HG02870 (cell line): Measurements from ENCODE around the gene SLC6A8.
"Not testable (repeated sequence)": the region's sequence is repeated elsewhere in the genome, so short reads cannot be mapped to it uniquely, and the experiment has no call there.

Experiments
- ATAC-seq: cut with Tn5 transposase; IDR thresholded peaks from one replicate; pipeline ENCODE4 v1.9.1; 2021; ENCODE audit warnings: mild to moderate bottlenecking, moderate library complexity; ENCODE audit not compliant: unreplicated experiment

The SLC6A8 gene

DNA sequence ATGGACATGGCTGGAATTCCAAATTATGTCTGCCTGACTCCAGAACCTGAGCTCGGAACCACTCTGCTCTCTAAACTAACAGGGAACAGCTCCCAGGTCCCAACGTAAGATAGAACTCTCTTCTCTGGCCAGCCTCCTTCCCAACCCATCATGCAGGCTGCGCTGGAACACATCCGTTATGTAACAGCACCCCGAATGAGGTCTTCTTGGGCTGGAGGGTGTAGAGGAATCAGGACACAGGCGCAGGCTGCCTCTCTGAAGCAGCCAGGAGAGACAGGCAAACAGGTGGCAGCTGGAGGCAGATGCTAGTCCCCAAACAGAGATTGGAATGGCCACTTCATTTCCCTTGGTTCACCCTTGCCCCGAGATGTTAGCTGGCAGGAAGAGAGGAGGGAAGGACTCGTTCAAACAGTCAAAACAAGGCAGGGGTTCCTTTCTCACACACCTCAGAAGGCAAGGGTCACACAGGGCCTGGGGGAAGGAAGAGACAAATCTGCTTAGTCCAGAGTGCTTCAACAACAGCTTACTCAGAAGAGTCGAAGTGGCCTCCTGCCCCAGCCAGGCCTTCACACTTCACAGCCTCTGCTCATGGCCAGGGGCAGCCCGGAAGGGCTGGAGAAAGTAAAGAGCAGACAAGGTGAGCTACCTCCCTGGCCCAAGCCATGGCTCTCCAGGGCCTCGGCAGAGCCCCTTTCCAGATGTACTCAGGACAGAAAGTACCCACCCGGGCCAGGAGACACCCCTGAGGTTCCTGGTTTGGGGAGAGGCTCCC, 17.1 kb downstream of the SLC6A8 start:
- ATAC-seq = not testable (repeated sequence)

DNA sequence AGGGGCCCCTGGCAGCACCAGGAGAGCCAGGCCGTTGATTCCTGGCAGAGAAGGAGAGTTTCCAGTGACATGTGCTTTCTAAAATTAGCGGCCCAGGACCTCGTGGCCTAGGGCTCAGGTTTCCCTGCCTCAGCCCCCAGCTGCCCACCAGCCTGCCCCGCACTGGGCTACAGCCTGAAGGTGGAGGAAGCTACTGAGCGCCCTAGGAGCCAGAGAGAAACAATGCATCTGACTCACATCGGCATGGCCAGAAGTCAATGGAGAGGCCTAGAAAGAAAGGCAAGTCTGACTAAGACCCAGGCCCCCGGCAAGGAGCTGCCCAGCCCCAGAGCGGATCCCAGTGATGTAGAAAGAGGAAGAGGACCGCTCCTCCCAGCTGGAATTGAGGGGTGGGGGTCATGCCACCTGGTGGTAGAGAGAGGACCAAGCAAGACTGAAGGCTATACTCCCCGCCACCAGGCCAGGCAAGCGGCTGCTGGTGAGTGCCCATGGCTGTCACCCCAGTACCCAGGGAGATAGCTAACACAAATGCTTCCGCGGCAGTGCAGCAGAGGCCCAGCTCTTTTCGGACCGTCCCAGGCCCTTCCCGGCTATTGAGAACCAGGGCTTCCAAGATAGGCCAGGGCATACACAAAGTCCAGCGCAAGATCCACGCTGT, 17.8 kb downstream of the SLC6A8 start:
- not testable (repeated sequence) for ATAC-seq

DNA sequence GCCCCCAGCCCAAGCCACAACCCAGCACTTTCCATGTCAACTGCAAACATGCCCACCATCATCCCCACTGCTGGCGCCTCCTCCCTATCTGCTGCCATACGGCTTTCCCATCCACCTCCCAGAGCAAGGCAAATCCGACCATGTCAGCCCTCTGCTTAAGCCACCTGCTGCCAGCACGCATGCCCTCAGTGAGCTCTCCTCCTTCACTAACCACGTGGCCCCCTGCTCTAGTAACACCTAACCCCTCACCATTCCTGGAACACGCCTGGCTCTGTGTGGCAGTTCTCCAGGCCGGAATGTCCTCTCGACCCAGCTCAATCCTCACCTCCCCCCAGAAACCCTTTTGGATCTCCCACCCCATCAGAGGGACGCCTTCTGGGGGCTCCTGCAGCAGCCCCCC, 19.1 kb downstream of the SLC6A8 start:
- ATAC-seq = no peak

- ATAC-seq = no peak
Measured at GRCh38 chrX:153707406-153707805, 19.7 kb downstream of the SLC6A8 start.

DNA sequence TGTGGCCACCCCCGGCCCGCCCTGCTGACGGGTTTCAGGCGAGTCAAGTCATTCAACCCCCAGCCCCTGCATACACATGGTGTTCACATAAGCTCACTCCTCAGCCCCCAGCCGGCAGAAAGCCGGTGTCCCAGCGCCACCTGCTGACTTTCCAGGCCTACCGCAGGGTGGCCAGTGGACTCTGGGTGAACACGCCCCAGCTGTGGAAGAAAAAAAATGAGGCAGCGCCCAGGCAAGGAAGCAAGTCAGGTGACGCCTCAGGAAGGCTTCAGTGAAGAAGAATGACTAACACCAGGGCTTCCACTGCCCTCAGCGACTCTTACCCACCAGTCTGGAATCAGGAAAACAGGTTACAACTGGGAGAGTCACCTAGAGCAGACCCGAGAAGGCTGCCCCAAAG, 20.7 kb downstream of the SLC6A8 start:
- ATAC-seq = no peak

GRCh38 chrX:153709726-153710674, 22.3 kb downstream of the SLC6A8 start:
- ATAC-seq = no peak

- no peak for ATAC-seq
Measured at GRCh38 chrX:153714256-153714655, 26.5 kb downstream of the SLC6A8 start.

DNA sequence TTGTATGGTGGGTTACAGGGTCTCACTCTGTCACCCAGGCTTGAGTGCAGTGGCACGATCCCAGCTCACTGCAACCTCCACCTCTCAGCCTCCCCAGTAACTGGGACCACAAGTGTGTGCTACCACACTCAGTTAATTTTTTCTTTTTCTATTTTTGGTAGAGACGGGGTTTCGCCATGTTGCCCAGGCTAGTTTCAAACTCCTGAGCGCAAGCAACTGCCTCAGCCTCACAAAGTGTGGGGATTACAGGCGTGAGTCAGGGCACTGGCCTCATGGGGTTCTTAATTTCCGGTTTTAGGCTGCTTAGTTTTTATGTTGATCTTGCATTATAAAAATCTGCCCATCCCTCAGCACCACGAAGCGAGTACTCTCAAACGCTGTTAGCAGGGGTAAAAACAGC, 29.7 kb downstream of the SLC6A8 start:
- no peak for ATAC-seq

- no peak for ATAC-seq
Measured at GRCh38 chrX:153719238-153719637, 31.5 kb downstream of the SLC6A8 start.

DNA sequence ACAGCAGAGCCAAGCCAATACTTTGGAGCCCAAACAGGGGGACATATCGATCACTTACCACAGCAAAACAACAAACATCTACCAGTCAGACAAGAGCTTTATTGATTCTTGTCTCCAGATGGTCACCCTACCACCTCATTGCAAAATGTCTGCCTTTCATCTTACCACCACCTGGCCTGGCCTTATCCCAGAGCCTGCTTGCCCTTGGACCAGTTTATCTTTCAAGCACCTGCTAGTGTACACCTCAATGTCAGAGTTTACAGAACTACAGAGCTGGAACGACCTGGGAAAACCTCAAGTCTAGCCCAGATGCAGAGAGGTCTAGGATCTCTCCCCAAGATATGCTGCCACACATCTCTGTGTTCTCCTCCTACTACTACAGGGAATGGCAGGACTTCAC, 32.0 kb downstream of the SLC6A8 start:
- no peak for ATAC-seq

GRCh38 chrX:153722704-153723350, 35.1 kb downstream of the SLC6A8 start:
- ATAC-seq = no peak

GRCh38 chrX:153723351-153724251, 35.9 kb downstream of the SLC6A8 start:
- ATAC-seq = peak; percentile 27

DNA sequence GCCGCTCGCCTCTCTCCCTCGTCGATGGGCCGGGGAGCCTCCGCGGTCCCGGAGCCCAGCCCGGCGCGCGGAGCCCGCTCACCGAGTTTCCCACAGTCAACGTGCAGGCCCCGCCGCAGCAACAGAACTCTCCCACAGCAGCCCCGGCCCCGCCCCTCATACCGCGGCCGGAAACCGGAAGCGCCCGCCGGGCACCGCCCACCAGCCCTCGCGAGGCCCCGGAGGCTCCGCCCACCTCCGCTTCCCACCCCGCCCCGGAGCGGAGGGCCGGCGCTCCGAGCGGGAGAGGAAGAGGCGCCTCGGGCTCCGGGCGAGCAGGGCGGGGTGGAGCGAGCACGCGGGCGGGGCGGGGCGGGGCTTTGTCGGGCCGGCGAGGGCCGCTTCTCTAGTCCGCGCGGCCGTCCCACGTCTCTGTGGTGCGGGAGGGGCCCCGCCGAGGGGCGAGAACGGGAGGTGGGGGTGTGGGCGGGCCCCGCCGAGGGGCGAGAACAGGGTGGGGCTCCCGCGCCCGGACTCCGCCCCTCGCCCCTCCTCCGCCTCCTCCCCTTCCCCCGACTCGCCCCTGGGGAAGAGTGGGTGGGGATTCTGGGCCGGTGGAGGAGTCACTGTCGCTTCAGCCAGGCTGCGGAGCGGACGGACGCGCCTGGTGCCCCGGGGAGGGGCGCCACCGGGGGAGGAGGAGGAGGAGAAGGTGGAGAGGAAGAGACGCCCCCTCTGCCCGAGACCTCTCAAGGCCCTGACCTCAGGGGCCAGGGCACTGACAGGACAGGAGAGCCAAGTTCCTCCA, 36.7 kb downstream of the SLC6A8 start, which contains the start of the genes ABCD1 and BCAP31:
ABCD1 (plus strand) TSS at position 605 of the 787 bp plus-strand sequence. CDS start 411 bp downstream, outside the sequence.
BCAP31 (minus strand) TSS at position 136 of the 787 bp plus-strand sequence. CDS start 1,143 bp downstream, outside the sequence.
- ATAC-seq = peak; percentile 49

DNA sequence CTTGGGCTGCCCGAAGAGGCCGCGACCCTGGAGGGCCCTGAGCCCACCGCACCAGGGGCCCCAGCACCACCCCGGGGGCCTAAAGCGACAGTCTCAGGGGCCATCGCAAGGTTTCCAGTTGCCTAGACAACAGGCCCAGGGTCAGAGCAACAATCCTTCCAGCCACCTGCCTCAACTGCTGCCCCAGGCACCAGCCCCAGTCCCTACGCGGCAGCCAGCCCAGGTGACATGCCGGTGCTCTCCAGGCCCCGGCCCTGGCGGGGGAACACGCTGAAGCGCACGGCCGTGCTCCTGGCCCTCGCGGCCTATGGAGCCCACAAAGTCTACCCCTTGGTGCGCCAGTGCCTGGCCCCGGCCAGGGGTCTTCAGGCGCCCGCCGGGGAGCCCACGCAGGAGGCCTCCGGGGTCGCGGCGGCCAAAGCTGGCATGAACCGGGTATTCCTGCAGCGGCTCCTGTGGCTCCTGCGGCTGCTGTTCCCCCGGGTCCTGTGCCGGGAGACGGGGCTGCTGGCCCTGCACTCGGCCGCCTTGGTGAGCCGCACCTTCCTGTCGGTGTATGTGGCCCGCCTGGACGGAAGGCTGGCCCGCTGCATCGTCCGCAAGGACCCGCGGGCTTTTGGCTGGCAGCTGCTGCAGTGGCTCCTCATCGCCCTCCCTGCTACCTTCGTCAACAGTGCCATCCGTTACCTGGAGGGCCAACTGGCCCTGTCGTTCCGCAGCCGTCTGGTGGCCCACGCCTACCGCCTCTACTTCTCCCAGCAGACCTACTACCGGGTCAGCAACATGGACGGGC, 37.5 kb downstream of the SLC6A8 start:
- no peak for ATAC-seq

DNA sequence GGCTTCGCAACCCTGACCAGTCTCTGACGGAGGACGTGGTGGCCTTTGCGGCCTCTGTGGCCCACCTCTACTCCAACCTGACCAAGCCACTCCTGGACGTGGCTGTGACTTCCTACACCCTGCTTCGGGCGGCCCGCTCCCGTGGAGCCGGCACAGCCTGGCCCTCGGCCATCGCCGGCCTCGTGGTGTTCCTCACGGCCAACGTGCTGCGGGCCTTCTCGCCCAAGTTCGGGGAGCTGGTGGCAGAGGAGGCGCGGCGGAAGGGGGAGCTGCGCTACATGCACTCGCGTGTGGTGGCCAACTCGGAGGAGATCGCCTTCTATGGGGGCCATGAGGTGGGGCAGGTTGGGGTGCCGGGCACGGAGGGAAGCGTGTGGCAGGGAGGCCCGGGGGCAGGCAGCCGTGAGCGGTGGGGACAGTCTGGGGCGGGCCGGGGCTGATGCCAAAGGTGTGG, 38.1 kb downstream of the SLC6A8 start:
- ATAC-seq = no peak

DNA sequence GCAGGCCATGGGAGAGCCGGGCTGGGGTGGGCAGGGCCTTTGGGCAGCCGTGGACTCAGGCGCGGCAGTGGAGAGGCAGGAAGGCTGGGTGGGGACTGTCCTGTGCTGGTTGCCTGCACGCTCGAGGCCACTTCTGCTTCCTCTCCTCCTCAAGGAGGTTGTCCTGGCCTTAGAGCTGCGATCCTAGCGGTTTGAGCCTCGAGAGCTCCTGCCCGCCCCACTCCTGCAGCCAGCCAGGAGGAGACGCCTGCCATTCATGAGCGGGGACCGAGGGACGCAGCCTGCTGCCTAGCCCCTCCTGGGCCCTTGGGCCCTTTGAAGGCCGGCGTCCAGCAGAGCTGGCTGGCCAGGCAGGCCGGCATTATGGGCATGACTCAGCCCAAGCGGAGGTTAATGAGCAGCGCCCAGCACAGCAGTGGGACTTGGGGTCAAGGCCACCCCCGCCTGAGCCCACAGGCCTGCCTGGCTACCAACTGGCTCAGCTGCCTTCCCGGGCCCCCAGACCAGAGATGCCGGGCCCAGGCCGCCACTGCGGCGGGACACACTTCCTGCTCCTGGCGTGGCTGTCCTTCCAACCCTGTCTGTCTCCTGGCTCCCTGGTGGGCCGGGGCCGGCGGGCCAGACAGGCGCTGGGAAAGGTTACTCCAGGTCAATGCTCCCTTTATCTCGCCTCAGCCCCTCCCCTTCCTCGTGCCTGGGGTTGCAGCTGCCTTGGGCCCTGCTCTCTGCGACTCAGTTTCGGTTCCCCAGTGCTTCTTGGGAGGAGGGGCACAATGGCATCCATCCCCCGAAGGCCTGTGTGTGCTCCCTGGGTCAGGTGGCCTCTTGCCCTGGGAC, 38.8 kb downstream of the SLC6A8 start:
- ATAC-seq = peak; percentile 38
